Neural cell (in vitro differentiated cells): ENCODE measurements around the gene B4GALT2. TPM values are rescaled to one million over a fixed set of nuclear protein-coding genes. Genes with fewer than 3 reads are reported as not detected.

Experiments used
- H2AFZ ChIP-seq: fragments of 200-600, 300-800 bp; sonication (generic), shearing (Covaris generic); 2 replicates; pipeline ENCODE4 v1.6.0; 2014; ENCODE audit warnings: low read depth, mild to moderate bottlenecking, antibody characterized with exemption, low read length, moderate library complexity
- H3F3A ChIP-seq: fragments of 200-600 bp; shearing (Covaris generic); 2 replicates; pipeline ENCODE4 v1.6.1; 2016; ENCODE audit warnings: mild to moderate bottlenecking, moderate library complexity, mixed read lengths, antibody characterized with exemption, low read length; ENCODE audit not compliant: insufficient read depth, poor library complexity, severe bottlenecking
- H3K27ac ChIP-seq: fragments of 200-600, 300-800 bp; sonication (generic), shearing (Covaris generic); 2 replicates; pipeline ENCODE4 v1.5.1; 2014; ENCODE audit warnings: mild to moderate bottlenecking, low read length, moderate library complexity
- H3K27me3 ChIP-seq: fragments of 300-800, 200-600 bp; sonication (generic), shearing (Covaris generic); 2 replicates; pipeline ENCODE4 v1.6.0; 2014; ENCODE audit warnings: mild to moderate bottlenecking, low read depth, low read length, moderate library complexity; ENCODE audit not compliant: insufficient read depth
- H3K36me3 ChIP-seq: fragments of 300-800, 200-600 bp; sonication (generic), shearing (Covaris generic); 2 replicates; pipeline ENCODE4 v1.5.1; 2014; ENCODE audit warnings: mild to moderate bottlenecking, antibody characterized with exemption, low read length, moderate library complexity; ENCODE audit not compliant: insufficient read depth
- H3K4me2 ChIP-seq: fragments of 300-800, 200-600 bp; sonication (generic), shearing (Covaris generic); 2 replicates; pipeline ENCODE4 v1.6.0; 2014; ENCODE audit warnings: mild to moderate bottlenecking, low read length
- H3K4me3 ChIP-seq: fragments of 300-800, 200-600 bp; sonication (generic), shearing (Covaris generic); 2 replicates; pipeline ENCODE4 v1.5.1; 2014; ENCODE audit warnings: mild to moderate bottlenecking, low read length, moderate library complexity
- H3K79me2 ChIP-seq: fragments of 200-600 bp; shearing (Covaris generic); replicated peaks from 2 replicates; pipeline ENCODE4 v1.6.0; 2014; ENCODE audit warnings: mild to moderate bottlenecking, low read length, moderate library complexity; ENCODE audit not compliant: insufficient read depth
- H3K9ac ChIP-seq: fragments of 300-800, 200-600 bp; sonication (generic), shearing (Covaris generic); 2 replicates; pipeline ENCODE4 v1.6.1; 2016; ENCODE audit warnings: mild to moderate bottlenecking, low read length, mixed read lengths
- H3K9me2 ChIP-seq: fragments of 200-600 bp; shearing (Covaris generic); 2 replicates; pipeline ENCODE4 v1.6.1; 2016; ENCODE audit warnings: mild to moderate bottlenecking, low read length, mixed read lengths; ENCODE audit not compliant: insufficient read depth
- H3K9me3 ChIP-seq: fragments of 200-600, 300-800 bp; sonication (generic), shearing (Covaris generic); 2 replicates; pipeline ENCODE4 v1.6.1; 2016; ENCODE audit warnings: mild to moderate bottlenecking, mixed run types, low read length, moderate library complexity, mixed read lengths
- H4K20me1 ChIP-seq: fragments of 200-600 bp; shearing (Covaris generic); 2 replicates; pipeline ENCODE4 v1.6.1; 2016; ENCODE audit warnings: mild to moderate bottlenecking, mixed run types; ENCODE audit not compliant: insufficient read depth
- EP300 ChIP-seq: fragments of 450-650 bp; conservative IDR thresholded peaks from 2 replicates; pipeline ENCODE4 v1.6.1; 2014; ENCODE audit warnings: antibody characterized with exemption, mild to moderate bottlenecking, moderate library complexity; ENCODE audit not compliant: poor library complexity, severe bottlenecking
- EZH2 ChIP-seq: fragments of 200-600, 300-800 bp; shearing (Covaris generic), sonication (generic); IDR thresholded peaks from 2 replicates; pipeline ENCODE4 v1.6.1; 2014; ENCODE audit warnings: antibody characterized with exemption, low read length, borderline replicate concordance, mild to moderate bottlenecking; ENCODE audit not compliant: insufficient read depth, poor library complexity, severe bottlenecking
- MXI1 ChIP-seq: fragments of 450-650 bp; conservative IDR thresholded peaks from 2 replicates; pipeline ENCODE4 v1.6.1; 2014; ENCODE audit warnings: antibody characterized with exemption, mild to moderate bottlenecking; ENCODE audit not compliant: poor library complexity, severe bottlenecking
- POLR2AphosphoS5 ChIP-seq: IDR thresholded peaks from 2 replicates; pipeline ENCODE4 v1.6.1; 2012
- RAD21 ChIP-seq: fragments of 450-650 bp; conservative IDR thresholded peaks from 2 replicates; pipeline ENCODE4 v1.6.1; 2014; ENCODE audit warnings: antibody characterized with exemption, mild to moderate bottlenecking, moderate library complexity
- SMC3 ChIP-seq: fragments of 450-650 bp; conservative IDR thresholded peaks from 2 replicates; pipeline ENCODE4 v1.6.1; 2014; ENCODE audit warnings: antibody characterized with exemption, mild to moderate bottlenecking, moderate library complexity; ENCODE audit not compliant: poor library complexity
- TAF1 ChIP-seq: IDR thresholded peaks from 2 replicates; pipeline ENCODE4 v1.6.1; 2012; ENCODE audit warnings: low read depth
- polyA plus RNA-seq: library from polyadenylated mRNA; depleted of rRNA; stranded (reverse); fragments of >200 nt; gene quantifications from 2 replicates; pipeline ENCODE4 v1.2.3, GENCODE V29; 2014
- TF ChIP-seq, protein P1 (sequence below): fragments of 450-650 bp; IDR thresholded peaks from 2 replicates; pipeline ENCODE4 v1.5.1; 2014; ENCODE audit warnings: antibody characterized with exemption, mild to moderate bottlenecking, moderate library complexity; ENCODE audit not compliant: poor library complexity, severe bottlenecking
- TF ChIP-seq, protein P2 (sequence below): IDR thresholded peaks from 2 replicates; pipeline ENCODE4 v1.6.1; 2012; ENCODE audit warnings: borderline replicate concordance

B4GALT2 gene
- polyA plus RNA-seq, 1 donor from 2014 or later, result 129 TPM

DNA sequence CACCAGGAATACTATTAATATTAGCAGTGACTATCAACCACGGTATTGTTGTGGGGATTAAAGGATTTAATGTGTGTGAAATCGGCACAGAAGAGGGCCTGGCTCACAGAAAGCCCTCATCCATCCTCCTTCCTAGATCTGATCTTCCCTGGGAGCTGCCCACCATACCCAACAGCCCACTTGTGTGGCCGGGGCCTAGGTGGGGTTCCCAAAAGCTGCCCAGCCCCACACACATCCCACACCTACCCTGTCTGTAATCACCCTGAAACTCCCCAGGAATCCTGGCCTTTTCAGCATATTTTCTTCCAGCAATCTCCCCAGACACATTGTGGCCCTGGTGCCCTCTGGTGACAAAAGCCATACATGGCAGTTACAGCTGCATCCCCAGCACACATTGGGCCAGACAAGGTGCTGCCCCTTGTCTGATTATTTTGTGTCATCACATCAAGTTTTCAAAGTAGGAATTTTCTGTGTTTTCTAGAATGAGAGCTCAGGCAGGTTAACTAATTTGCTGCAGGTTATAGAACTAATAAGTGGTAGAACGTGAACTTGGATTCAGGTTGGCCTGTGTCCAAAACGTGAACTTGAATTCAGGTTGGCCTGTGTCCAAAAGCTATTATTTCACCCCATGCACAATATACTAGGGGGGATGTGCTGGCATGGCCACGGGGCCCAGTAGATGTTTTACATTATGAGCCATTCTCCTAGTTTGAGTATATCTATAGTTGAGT lies 57.6 kb downstream of the B4GALT2 start:
- Histone ChIP-seq H3K4me3 (no peak overlapping the region), H3K27ac (no peak overlapping the region), H3K4me2 (peak overlapping the region; percentile 17), H3K36me3 (no peaks in the 10 kb centered on the region), H3K9ac (peak overlapping the region; percentile 48), H3K79me2 (no peaks in the 10 kb centered on the region), H3F3A (no peaks in the 10 kb centered on the region), H4K20me1 (no peaks in the 10 kb centered on the region), H3K9me2 (no peaks in the 10 kb centered on the region), H2AFZ (no peak overlapping the region), H3K27me3 (no peaks in the 10 kb centered on the region), H3K9me3 (no peaks in the 10 kb centered on the region)
- TF ChIP-seq RAD21 (peak; percentile 88), EZH2 (no peak), SMC3 (peak; percentile 97)
- TF ChIP-seq, protein P1, sequence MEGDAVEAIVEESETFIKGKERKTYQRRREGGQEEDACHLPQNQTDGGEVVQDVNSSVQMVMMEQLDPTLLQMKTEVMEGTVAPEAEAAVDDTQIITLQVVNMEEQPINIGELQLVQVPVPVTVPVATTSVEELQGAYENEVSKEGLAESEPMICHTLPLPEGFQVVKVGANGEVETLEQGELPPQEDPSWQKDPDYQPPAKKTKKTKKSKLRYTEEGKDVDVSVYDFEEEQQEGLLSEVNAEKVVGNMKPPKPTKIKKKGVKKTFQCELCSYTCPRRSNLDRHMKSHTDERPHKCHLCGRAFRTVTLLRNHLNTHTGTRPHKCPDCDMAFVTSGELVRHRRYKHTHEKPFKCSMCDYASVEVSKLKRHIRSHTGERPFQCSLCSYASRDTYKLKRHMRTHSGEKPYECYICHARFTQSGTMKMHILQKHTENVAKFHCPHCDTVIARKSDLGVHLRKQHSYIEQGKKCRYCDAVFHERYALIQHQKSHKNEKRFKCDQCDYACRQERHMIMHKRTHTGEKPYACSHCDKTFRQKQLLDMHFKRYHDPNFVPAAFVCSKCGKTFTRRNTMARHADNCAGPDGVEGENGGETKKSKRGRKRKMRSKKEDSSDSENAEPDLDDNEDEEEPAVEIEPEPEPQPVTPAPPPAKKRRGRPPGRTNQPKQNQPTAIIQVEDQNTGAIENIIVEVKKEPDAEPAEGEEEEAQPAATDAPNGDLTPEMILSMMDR, result peak; percentile 91

DNA sequence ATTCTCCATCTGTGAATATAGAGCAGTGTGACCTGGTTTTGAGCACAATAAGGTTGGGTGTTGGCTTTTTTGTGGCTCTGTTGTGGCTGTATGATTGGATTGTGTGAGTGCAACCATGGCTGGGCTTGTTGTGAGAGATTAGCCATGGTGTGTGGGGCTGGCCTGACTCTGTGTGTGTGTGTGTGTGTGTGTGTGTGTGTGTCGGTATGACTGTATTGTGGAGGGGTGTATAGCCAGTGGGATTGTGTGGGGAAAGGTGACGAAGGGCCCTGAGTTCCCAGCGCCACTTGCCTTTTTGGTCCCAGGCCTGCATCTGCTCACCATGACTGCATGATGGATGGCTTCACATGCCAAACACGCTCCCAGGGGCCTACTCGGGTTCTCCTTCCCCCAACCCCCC lies 58.1 kb downstream of the B4GALT2 start:
- no peak overlapping the region for H3K27ac ChIP-seq
- no peaks in the 10 kb centered on the region for H3K9me2 ChIP-seq
- H2AFZ ChIP-seq, result no peak overlapping the region
- H3K9me3 ChIP-seq, result no peaks in the 10 kb centered on the region
- H3K27me3 ChIP-seq, result no peaks in the 10 kb centered on the region
- H3F3A ChIP-seq, result no peaks in the 10 kb centered on the region
- no peak overlapping the region for H3K4me3 ChIP-seq
- no peak overlapping the region for H3K4me2 ChIP-seq
- no peaks in the 10 kb centered on the region for H4K20me1 ChIP-seq
- TF ChIP-seq MXI1, result no peak
- TF ChIP-seq EZH2, result no peak
- TF ChIP-seq, protein P2, sequence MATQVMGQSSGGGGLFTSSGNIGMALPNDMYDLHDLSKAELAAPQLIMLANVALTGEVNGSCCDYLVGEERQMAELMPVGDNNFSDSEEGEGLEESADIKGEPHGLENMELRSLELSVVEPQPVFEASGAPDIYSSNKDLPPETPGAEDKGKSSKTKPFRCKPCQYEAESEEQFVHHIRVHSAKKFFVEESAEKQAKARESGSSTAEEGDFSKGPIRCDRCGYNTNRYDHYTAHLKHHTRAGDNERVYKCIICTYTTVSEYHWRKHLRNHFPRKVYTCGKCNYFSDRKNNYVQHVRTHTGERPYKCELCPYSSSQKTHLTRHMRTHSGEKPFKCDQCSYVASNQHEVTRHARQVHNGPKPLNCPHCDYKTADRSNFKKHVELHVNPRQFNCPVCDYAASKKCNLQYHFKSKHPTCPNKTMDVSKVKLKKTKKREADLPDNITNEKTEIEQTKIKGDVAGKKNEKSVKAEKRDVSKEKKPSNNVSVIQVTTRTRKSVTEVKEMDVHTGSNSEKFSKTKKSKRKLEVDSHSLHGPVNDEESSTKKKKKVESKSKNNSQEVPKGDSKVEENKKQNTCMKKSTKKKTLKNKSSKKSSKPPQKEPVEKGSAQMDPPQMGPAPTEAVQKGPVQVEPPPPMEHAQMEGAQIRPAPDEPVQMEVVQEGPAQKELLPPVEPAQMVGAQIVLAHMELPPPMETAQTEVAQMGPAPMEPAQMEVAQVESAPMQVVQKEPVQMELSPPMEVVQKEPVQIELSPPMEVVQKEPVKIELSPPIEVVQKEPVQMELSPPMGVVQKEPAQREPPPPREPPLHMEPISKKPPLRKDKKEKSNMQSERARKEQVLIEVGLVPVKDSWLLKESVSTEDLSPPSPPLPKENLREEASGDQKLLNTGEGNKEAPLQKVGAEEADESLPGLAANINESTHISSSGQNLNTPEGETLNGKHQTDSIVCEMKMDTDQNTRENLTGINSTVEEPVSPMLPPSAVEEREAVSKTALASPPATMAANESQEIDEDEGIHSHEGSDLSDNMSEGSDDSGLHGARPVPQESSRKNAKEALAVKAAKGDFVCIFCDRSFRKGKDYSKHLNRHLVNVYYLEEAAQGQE, result no peak
- TF ChIP-seq EP300, result no peak
- TF ChIP-seq POLR2AphosphoS5, result no peak
- TF ChIP-seq, protein P1, result no peak
- TF ChIP-seq SMC3, result no peak
- TF ChIP-seq RAD21, result no peak
- no peak for TF ChIP-seq TAF1
- H3K9ac ChIP-seq, result no peak overlapping the region
- no peaks in the 10 kb centered on the region for H3K79me2 ChIP-seq
- H3K36me3 ChIP-seq, result no peaks in the 10 kb centered on the region
